K562 (cell line): ENCODE data around the gene IP6K1. TPM values are rescaled to one million over a fixed set of nuclear protein-coding genes. Genes with fewer than 3 reads are reported as not detected.

Source experiments
- CBFB ChIP-seq: sonication (generic); formaldehyde crosslinking; IDR thresholded peaks from 2 replicates; pipeline ENCODE4 v1.4.0; 2020; ENCODE audit warnings: mild to moderate bottlenecking, missing genetic modification reagents
- CBX5 ChIP-seq: IDR thresholded peaks from 2 replicates; pipeline ENCODE4 v1.6.1; 2014; ENCODE audit warnings: low read depth, borderline replicate concordance
- CEBPG ChIP-seq, 3 experiments: fragments of 200-800 bp in 1 of 3; sonication (Bioruptor generic) in 1 of 3; sonication (generic) in 1 of 3; formaldehyde crosslinking in 1 of 3; IDR thresholded peaks in 2 of 3; conservative IDR thresholded peaks in 1 of 3; 2 replicates each; pipeline versions ENCODE4 v1.6.1 to v1.8.0; 2016 to 2022; ENCODE audit warnings: missing compliant biosample characterization in 2 of 3, missing genetic modification characterization in 2 of 3, mild to moderate bottlenecking in 1 of 3, missing genetic modification reagents in 1 of 3
- EHMT2 ChIP-seq: fragments of 450-650 bp; IDR thresholded peaks from 2 replicates; pipeline ENCODE4 v1.6.1; 2018; ENCODE audit warnings: antibody characterized with exemption
- MEF2A ChIP-seq: IDR thresholded peaks from 2 replicates; pipeline ENCODE4 v1.6.1; 2011; ENCODE audit warnings: low read depth, mild to moderate bottlenecking, low read length, moderate library complexity; ENCODE audit not compliant: control insufficient read depth
- MEIS2 ChIP-seq: fragments of 450-650 bp; IDR thresholded peaks from 2 replicates; pipeline ENCODE4 v1.6.1; 2014; ENCODE audit warnings: mild to moderate bottlenecking; ENCODE audit not compliant: partially characterized antibody
- MGA ChIP-seq: fragments of 450-650 bp; IDR thresholded peaks from 2 replicates; pipeline ENCODE4 v1.6.1; 2016; ENCODE audit warnings: mild to moderate bottlenecking, moderate library complexity
- NFIX ChIP-seq: fragments of 250-450 bp; sonication (Bioruptor Pico); IDR thresholded peaks from 2 replicates; pipeline ENCODE4 v1.4.0; 2020; ENCODE audit warnings: low read depth, mild to moderate bottlenecking, moderate library complexity
- RAD21 ChIP-seq, 2 experiments: fragments of 250-450 bp in 1 of 2; fragments of 450-650 bp in 1 of 2; sonication (Bioruptor Pico) in 1 of 2; formaldehyde crosslinking in 1 of 2; IDR thresholded peaks in 1 of 2; conservative IDR thresholded peaks in 1 of 2; 2 replicates each; pipeline versions ENCODE4 v1.4.0 to v1.8.0; 2020 to 2022; ENCODE audit warnings: mild to moderate bottlenecking in 2 of 2, moderate library complexity in 1 of 2
- THRA ChIP-seq: fragments of 450-650 bp; IDR thresholded peaks from 2 replicates; pipeline ENCODE4 v1.6.1; 2017; ENCODE audit warnings: mild to moderate bottlenecking, moderate library complexity
- ZFP1 ChIP-seq: fragments of 450-650 bp; formaldehyde crosslinking; IDR thresholded peaks from 2 replicates; pipeline ENCODE4 v1.4.0; 2020; ENCODE audit warnings: mild to moderate bottlenecking, mixed read lengths
- ZNF174 ChIP-seq: fragments of 250-450 bp; sonication (Bioruptor Pico); IDR thresholded peaks from 2 replicates; pipeline ENCODE4 v1.4.0; 2020; ENCODE audit warnings: mild to moderate bottlenecking
- polyA plus RNA-seq, 8 experiments: library from polyadenylated mRNA; depleted of rRNA in 4 of 8; stranded (reverse) in 5 of 8; unstranded in 3 of 8; fragments of >200 nt; fragmentation: Nextera tagmentation in 2 of 8; fragmentation: Illumina TruSeq in 1 of 8; extraction: Ambion mirVana in 2 of 8; extraction: Trizol in 1 of 8; gene quantifications; 2 replicates each; pipeline versions ENCODE4 v1.2.1 to v1.2.3, GENCODE V29; 2011 to 2014; ENCODE audit warnings: inconsistent platforms in 1 of 8, missing spikeins in 1 of 8
- total RNA-seq, 7 experiments: library from RNA; depleted of rRNA in 6 of 7; stranded (reverse); fragments of >200 nt in 6 of 7; fragmentation: Illumina TruSeq in 2 of 7; extraction: Trizol in 2 of 7; gene quantifications; 2 replicates each; pipeline versions ENCODE4 v1.2.1 to v1.2.3, GENCODE V29; 2011 to 2021; ENCODE audit warnings: low replicate concordance in 1 of 7

IP6K1 gene
- total and polyA plus RNA-seq, 9 of the 15 experiments (the other 6 are each of a cell fraction or from before 2014, with no cell fraction given), result 0.46 to 29.2 (median 13.1) TPM

- TF ChIP-seq MGA (peak; percentile 73), MEF2A (no peak), CBX5 (no peak), ZFP1 (CRISPR knock-in tag) (no peak), CEBPG (CRISPR knock-in tag; IDR thresholded peaks at IDR 0.05) (no peak), CEBPG (tag; conservative IDR thresholded peaks at IDR 0.05 in 1 of 2, IDR thresholded peaks at IDR 0.05 in 1 of 2) (no peak), MEIS2 (no peak), NFIX (CRISPR knock-in tag) (no peak), EHMT2 (no peak), THRA (no peak), ZNF174 (CRISPR knock-in tag) (no peak), CBFB (no peak), RAD21 (CRISPR knock-in tag; conservative IDR thresholded peaks at IDR 0.05 in 1 of 2, IDR thresholded peaks at IDR 0.05 in 1 of 2) (no peak)
Observed at GRCh38 chr3:49723628-49724551, 62.5 kb downstream of the IP6K1 start, which contains the start of gene GMPPB (continued).
